Adipocyte (in vitro differentiated cells): ENCODE results near the gene MYLK4.
A peak's percentile ranks its signal among the peaks of the same experiment; 100 is the strongest.

Experiments used
- DNase-seq: peaks from one replicate; pipeline ENCODE4 v3.0.0-alpha.2; 2015; ENCODE audit warnings: low read depth
- H3K27me3 ChIP-seq: replicated peaks from 2 replicates; pipeline ENCODE4 v1.7.0; 2013; ENCODE audit warnings: mild to moderate bottlenecking, low read length, moderate library complexity; ENCODE audit not compliant: control insufficient read depth, insufficient read depth
- H3K36me3 ChIP-seq: 2 replicates; pipeline ENCODE4 v1.7.0; 2013; ENCODE audit warnings: low read length, mild to moderate bottlenecking, moderate library complexity; ENCODE audit not compliant: control insufficient read depth, insufficient read depth, severe bottlenecking
- H3K4me1 ChIP-seq: 2 replicates; pipeline ENCODE4 v1.7.0; 2013; ENCODE audit warnings: mild to moderate bottlenecking, low read length, moderate library complexity; ENCODE audit not compliant: control insufficient read depth, insufficient read depth
- H3K4me3 ChIP-seq: 2 replicates; pipeline ENCODE4 v1.7.0; 2013; ENCODE audit warnings: mild to moderate bottlenecking, low read length, moderate library complexity
- H3K9ac ChIP-seq: 2 replicates; pipeline ENCODE4 v1.7.0; 2013; ENCODE audit warnings: mild to moderate bottlenecking, low read length, moderate library complexity
- H3K9me3 ChIP-seq: 2 replicates; pipeline ENCODE4 v1.7.0; 2013; ENCODE audit warnings: mild to moderate bottlenecking, low read length, moderate library complexity; ENCODE audit not compliant: control insufficient read depth

Gene MYLK4

DNA sequence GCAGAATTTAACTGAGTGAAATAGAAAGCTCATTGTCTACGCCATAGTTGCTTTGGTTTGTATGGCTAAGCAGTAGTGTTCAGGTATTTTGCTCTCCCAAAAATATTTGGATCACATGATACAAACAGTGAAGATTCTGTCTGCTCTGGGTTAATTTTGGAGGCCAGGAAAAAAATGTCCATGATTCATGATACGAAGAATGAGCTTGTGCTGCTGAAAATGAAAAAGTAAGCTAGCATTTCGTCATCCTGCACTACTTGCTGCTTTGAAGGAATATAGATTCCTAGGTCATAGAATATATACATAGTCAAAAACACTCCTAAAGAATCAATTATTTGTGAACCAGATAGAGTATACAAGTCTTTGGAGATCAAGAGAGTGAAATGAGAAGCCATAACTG lies 22.7 kb upstream of the MYLK4 start:
- peaks cover 19% of the 10 kb centered on the region for H3K4me1 ChIP-seq
- H3K27me3 ChIP-seq = no peaks in the 10 kb centered on the region
- DNase-seq = peak; percentile 67
- no peaks in the 10 kb centered on the region for H3K9me3 ChIP-seq
- H3K36me3 ChIP-seq = peaks cover 21% of the 10 kb centered on the region
- H3K4me3 ChIP-seq = no peak overlapping the region
- no peak overlapping the region for H3K9ac ChIP-seq

DNA sequence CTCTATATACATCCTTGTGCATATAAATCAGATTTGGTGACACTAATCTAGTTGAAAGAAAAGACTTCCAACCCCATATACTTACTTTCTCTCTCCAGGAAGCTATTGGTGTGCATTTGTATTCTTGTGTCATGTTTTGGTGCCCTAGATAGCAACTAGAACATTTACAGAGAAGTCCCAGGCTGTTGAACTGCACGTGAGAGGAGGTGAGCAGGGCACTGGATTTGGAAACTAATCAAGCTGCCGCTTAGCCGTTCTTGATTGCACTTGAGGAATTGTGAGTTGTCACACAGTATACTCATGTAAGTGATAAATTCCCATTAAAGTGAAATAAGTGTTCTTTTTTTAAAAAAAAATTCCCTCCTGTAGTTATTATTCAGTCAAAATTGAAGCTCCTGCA lies 22.1 kb upstream of the MYLK4 start:
- H3K36me3 ChIP-seq = peaks cover 21% of the 10 kb centered on the region
- H3K9me3 ChIP-seq = no peaks in the 10 kb centered on the region

DNA sequence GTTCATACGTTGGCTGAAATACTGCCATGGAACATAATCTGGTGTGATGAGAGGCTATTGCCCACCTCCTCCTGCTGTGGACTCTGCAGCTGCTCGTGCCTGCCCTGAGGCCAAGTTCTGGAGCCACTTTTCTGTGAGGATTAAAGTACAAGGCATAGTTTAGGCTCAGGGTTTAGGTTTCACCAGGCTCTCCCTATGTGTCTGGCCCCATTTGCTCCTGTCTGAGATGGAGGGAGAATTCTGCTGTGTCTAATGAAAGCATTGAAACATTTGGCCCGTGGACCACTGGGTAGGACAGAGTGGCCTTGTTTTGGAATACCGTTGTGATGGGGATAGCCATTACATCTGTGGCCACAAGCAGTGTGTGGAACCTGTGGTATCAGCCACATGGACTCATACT lies 20.4 kb upstream of the MYLK4 start:
- Histone ChIP-seq H3K36me3 (peaks cover 21% of the 10 kb centered on the region), H3K9me3 (no peaks in the 10 kb centered on the region), H3K4me3 (no peak overlapping the region), H3K9ac (no peak overlapping the region), H3K4me1 (peaks cover 34% of the 10 kb centered on the region), H3K27me3 (no peaks in the 10 kb centered on the region)
- DNase-seq = peak; percentile 63

More for the DNA sequence above, 22.1 kb upstream of the MYLK4 start:
- H3K4me3 ChIP-seq = no peak overlapping the region
- peaks cover 25% of the 10 kb centered on the region for H3K4me1 ChIP-seq
- DNase-seq = no peak
- H3K27me3 ChIP-seq = no peaks in the 10 kb centered on the region
- H3K9ac ChIP-seq = no peak overlapping the region

- no peak for DNase-seq
- no peaks in the 10 kb centered on the region for H3K27me3 ChIP-seq
- H3K4me1 ChIP-seq = peaks cover 34% of the 10 kb centered on the region
- no peaks in the 10 kb centered on the region for H3K9me3 ChIP-seq
- H3K36me3 ChIP-seq = peaks cover 21% of the 10 kb centered on the region
- H3K9ac ChIP-seq = no peak overlapping the region
- H3K4me3 ChIP-seq = no peak overlapping the region
Measured at GRCh38 chr6:2770171-2770570, 19.4 kb upstream of the MYLK4 start.

DNA sequence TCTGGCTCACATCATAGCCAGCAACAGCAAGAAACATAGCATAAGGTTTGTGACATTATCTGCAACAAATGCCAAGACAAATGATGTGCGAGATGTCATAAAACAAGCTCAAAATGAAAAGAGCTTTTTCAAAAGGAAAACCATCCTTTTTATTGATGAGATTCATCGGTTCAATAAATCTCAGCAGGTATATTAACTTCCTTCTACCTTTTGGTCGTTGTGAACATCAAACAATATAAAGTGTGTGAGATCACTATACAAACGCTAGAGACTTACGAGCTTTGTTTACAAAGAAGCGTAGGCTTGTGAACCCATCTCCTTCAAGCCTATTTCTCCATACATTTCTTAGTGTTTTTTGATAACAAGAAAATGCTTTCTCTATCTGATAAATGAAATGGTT lies 18.0 kb upstream of the MYLK4 start:
- H3K4me1 ChIP-seq = peaks cover 38% of the 10 kb centered on the region
- peak overlapping the region; percentile 94 for H3K9ac ChIP-seq
- H3K36me3 ChIP-seq = peaks cover 17% of the 10 kb centered on the region
- no peaks in the 10 kb centered on the region for H3K27me3 ChIP-seq
- H3K9me3 ChIP-seq = no peaks in the 10 kb centered on the region
- H3K4me3 ChIP-seq = peak overlapping the region; percentile 96
- DNase-seq = no peak

GRCh38 chr6:2767657-2768524 lies 17.2 kb upstream of the MYLK4 start:
- DNase-seq = no peak
- H3K4me3 ChIP-seq = peak overlapping the region; percentile 96
- H3K4me1 ChIP-seq = peaks cover 31% of the 10 kb centered on the region
- no peaks in the 10 kb centered on the region for H3K9me3 ChIP-seq
- H3K9ac ChIP-seq = peak overlapping the region; percentile 94
- H3K36me3 ChIP-seq = peaks cover 17% of the 10 kb centered on the region
- no peaks in the 10 kb centered on the region for H3K27me3 ChIP-seq

DNA sequence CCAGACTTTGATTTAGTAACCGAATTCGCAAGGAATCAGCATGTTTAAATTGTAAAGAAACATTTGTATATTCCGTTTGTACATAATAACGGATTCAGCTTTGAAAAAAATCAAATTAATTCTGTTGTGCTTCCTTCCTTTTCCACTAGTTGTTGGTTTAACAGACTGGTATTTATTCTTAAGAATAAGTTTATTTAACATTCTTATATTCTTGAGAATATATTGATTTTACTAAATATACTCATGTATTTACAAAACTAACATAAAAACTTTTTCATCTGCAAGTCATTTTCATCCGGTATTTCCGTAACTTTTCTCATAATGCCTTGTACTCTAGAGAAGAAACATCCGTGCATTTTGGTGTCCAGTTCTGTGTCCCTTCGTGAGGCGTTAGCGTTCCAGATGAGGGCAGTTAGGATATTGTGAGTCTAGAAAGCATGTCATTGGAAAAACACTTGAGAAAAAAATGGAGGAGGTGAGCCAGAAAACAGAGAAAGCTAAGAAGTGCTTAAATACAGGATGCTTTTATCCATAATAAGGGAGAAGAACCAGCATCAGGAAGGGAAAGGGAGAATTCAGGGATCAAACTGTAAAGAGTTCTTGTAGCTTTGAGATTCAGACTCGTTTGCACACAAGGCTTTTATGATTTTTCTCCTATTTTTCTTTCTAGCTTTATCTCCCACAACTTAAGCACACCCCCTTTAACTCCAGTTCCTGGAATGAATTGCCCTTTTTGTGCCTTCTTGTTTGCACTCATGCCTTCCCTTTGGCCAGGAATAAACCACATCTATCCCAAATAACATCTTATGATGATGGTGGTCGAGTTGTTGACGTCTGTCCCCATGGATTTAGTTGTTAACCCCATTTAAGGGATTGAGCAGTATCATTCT lies 16.3 kb upstream of the MYLK4 start:
- Histone ChIP-seq H3K4me3 (peak overlapping the region; percentile 96), H3K9ac (peak overlapping the region; percentile 94), H3K4me1 (peaks cover 31% of the 10 kb centered on the region), H3K27me3 (no peaks in the 10 kb centered on the region), H3K36me3 (peaks cover 14% of the 10 kb centered on the region), H3K9me3 (no peaks in the 10 kb centered on the region)
- DNase-seq = peak; percentile 69

GRCh38 chr6:2765896-2766766 lies 15.4 kb upstream of the MYLK4 start:
- peak overlapping the region; percentile 96 for H3K4me3 ChIP-seq
- H3K9ac ChIP-seq = peak overlapping the region; percentile 94
- H3K36me3 ChIP-seq = peaks cover 10% of the 10 kb centered on the region
- H3K9me3 ChIP-seq = no peaks in the 10 kb centered on the region
- H3K27me3 ChIP-seq = no peaks in the 10 kb centered on the region
- DNase-seq = peak; percentile 57
- peaks cover 31% of the 10 kb centered on the region for H3K4me1 ChIP-seq

- Histone ChIP-seq H3K9ac (peak within 1 kb of the TSS; percentile 94), H3K27me3 (no peaks in the 10 kb centered on the region), H3K4me3 (peak within 1 kb of the TSS; percentile 96), H3K4me1 (peaks cover 31% of the 10 kb centered on the region), H3K9me3 (no peaks in the 10 kb centered on the region), H3K36me3 (peaks cover 4% of the 10 kb centered on the region)
- peak; percentile 100 for DNase-seq
Measured at GRCh38 chr6:2765166-2765895, 14.6 kb upstream of the MYLK4 start, which contains the start of gene WRNIP1. TSS of gene WRNIP1 (plus strand) at chr6:2765393. CDS start at chr6:2765623, 230 bp downstream.

DNA sequence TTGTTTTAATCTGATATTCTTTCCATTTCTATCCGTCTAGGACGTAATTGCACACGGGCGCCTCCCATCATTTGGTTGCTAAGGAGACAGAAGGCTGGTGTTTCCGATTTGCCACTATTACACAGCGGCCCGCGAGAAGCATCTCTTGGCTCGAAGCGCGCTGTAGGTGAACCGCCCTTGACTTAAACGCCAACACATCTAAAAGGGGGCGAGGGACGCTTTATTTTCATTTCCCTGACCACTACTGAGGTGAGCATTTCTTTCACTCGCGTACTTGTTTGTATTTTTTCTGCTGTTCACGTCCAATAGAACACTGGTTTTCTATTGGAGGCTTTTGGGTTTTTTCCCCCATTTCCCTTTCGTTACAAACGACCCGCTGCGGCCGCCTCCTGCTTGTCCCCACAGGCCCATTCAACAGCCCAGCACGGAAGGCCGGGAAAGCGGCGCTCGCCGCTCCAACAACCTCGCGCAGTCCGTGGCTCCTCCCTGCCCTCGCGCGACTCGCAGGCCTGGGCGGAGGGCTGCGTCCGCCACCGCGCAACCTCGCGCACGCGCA lies 14.0 kb upstream of the MYLK4 start:
- H3K4me1 ChIP-seq = peaks cover 28% of the 10 kb centered on the region
- DNase-seq = peak; percentile 90

More for the DNA sequence above, 14.0 kb upstream of the MYLK4 start:
- H3K27me3 ChIP-seq = no peaks in the 10 kb centered on the region
- H3K9ac ChIP-seq = peak overlapping the region; percentile 94
- H3K36me3 ChIP-seq = no peaks in the 10 kb centered on the region
- H3K4me3 ChIP-seq = peak overlapping the region; percentile 95
- no peaks in the 10 kb centered on the region for H3K9me3 ChIP-seq
